GM18499 (cell line): ENCODE results near the gene MMP26.
"Not testable (repeated sequence)": the region's sequence is repeated elsewhere in the genome, so short reads cannot be mapped to it uniquely, and the experiment has no call there.

Experiments
- ATAC-seq: cut with Tn5 transposase; IDR thresholded peaks from one replicate; pipeline ENCODE4 v1.9.1; 2021; ENCODE audit warnings: moderate number of reproducible peaks; ENCODE audit not compliant: insufficient read depth, unreplicated experiment

MMP26 gene

GRCh38 chr11:4722616-4723534 lies 18.3 kb downstream of the MMP26 start:
- not testable (repeated sequence) for ATAC-seq

GRCh38 chr11:4727171-4727570 lies 22.6 kb downstream of the MMP26 start:
- ATAC-seq, result no peak

GRCh38 chr11:4740735-4741134 lies 36.2 kb downstream of the MMP26 start:
- no peak for ATAC-seq

- ATAC-seq, result no peak
These were observed 43.9 kb downstream of the MMP26 start for GRCh38 chr11:4748438-4748837.

GRCh38 chr11:4751201-4751600 lies 46.6 kb downstream of the MMP26 start:
- ATAC-seq, result no peak
